ENCODE results near the gene SHOC1. TPM values are rescaled to one million over a fixed set of nuclear protein-coding genes. Genes with fewer than 3 reads are reported as not detected.

Gene SHOC1
- polyA plus RNA-seq, 1 of the 3 experiments (the other 2 are of a cell fraction): not detected

DNA sequence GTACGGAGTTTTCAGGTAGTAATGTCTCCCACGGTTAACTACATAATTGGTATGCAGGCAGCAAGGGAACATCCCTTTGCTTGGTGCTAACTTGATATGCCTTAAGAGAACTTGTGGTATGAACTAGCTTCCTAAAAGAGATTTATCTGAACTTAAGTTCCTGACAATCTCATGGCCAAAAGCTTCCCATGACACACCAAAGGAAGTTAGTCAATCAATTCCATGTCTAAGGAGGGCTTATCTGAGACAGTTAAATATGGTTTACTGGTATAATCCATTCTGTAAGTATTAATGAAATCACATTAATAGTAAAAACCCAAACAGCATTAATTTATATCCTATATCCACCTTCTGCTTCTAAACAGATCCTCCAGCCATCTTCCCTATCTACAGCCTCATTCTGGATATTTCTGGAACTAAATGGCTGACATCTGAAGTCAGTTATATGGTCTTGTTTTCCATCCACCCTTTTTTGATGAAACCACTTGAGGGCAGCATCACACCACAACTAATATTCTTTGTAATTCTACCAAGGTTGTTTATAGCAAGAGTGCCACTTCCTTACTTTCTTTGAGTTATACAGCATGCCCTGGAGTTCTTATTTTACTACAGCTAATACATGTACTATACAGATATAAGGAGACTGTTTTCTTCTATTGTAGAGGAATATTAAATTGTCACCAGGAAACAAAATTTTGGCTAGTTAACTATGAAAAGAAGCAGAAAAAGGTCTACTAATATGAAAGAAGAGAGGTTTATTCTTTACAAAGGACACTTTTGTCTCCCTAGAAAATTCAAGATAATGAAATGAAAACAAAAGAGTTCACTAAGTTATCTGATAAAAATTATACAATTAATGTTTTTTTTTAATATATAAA is 34.7 kb downstream of the SHOC1 start:
- ChIA-PET CTCF (interaction anchor here (0.5 to 6.9 kb wide), 31 partner anchors 8 to 951 kb away, joined by 3 to 94 read pairs (median 4); partner anchors contain the start of gene PTGR1), POLR2A (no interaction called here)
- DNase-seq: peak; percentile 53
- Histone ChIP-seq H3K4me1 (ENCODE audit: control insufficient read depth in 1 of 2, insufficient read depth in 2 of 2, low read depth in 1 of 2, low read length in 1 of 2) (0 out of 4 replicates have a peak, but pooled peaks cover 0 to 4% of the 10 kb centered on the region in 2 experiments), H3K9ac (no peak overlapping the region), H3K27ac (ENCODE audit: low read depth in 2 of 2, low read length in 1 of 2) (peak overlapping the region; percentile 32 to 47; a peak in 2 of 4 replicates), H3K79me2 (ENCODE audit: insufficient read depth) (no peaks in the 10 kb centered on the region), H3K9me2 (no peaks in the 10 kb centered on the region), H3K4me3 (ENCODE audit: low read depth in 2 of 2, low read length in 1 of 2) (no peak overlapping the region; a peak in 1 of 4 replicates), H3F3A (replicated peaks; ENCODE audit: insufficient read depth) (peaks cover 3% of the 10 kb centered on the region), H3K4me2 (no peak overlapping the region), H2AFZ (ENCODE audit: low read depth) (peak overlapping the region; percentile 68; the same call in 1 of the 2 replicates), H3K9me3 (no peaks in the 10 kb centered on the region), H4K20me1 (ENCODE audit: insufficient read depth) (no peaks in the 10 kb centered on the region), H3K36me3 (replicated peaks in 1 of 2; ENCODE audit: control insufficient read depth in 1 of 2, insufficient read depth in 2 of 2, low read length in 1 of 2) (no peaks in the 10 kb centered on the region), H3K27me3 (ENCODE audit: insufficient read depth) (no peaks in the 10 kb centered on the region)
- WGBS (ENCODE audit: low lambda C conversion rate): 88% methylated on average over 2 of the region's 2 CpGs
- no peak for TF ChIP-seq TEAD4 (IDR thresholded peaks at IDR 0.05; ENCODE audit: borderline replicate concordance, insufficient read depth)
- peak; percentile 95 for TF ChIP-seq RAD21 (IDR thresholded peaks at IDR 0.05; ENCODE audit: low read length)
- TF ChIP-seq, protein P1, sequence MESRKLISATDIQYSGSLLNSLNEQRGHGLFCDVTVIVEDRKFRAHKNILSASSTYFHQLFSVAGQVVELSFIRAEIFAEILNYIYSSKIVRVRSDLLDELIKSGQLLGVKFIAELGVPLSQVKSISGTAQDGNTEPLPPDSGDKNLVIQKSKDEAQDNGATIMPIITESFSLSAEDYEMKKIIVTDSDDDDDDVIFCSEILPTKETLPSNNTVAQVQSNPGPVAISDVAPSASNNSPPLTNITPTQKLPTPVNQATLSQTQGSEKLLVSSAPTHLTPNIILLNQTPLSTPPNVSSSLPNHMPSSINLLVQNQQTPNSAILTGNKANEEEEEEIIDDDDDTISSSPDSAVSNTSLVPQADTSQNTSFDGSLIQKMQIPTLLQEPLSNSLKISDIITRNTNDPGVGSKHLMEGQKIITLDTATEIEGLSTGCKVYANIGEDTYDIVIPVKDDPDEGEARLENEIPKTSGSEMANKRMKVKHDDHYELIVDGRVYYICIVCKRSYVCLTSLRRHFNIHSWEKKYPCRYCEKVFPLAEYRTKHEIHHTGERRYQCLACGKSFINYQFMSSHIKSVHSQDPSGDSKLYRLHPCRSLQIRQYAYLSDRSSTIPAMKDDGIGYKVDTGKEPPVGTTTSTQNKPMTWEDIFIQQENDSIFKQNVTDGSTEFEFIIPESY (IDR thresholded peaks at IDR 0.05; ENCODE audit: borderline replicate concordance, low read depth): no peak
- TF ChIP-seq GABPA (IDR thresholded peaks at IDR 0.05; ENCODE audit: low read depth): no peak
- no peak for TF ChIP-seq RXRA (IDR thresholded peaks at IDR 0.05; ENCODE audit: borderline replicate concordance, low read depth)
- TF ChIP-seq, protein P2, sequence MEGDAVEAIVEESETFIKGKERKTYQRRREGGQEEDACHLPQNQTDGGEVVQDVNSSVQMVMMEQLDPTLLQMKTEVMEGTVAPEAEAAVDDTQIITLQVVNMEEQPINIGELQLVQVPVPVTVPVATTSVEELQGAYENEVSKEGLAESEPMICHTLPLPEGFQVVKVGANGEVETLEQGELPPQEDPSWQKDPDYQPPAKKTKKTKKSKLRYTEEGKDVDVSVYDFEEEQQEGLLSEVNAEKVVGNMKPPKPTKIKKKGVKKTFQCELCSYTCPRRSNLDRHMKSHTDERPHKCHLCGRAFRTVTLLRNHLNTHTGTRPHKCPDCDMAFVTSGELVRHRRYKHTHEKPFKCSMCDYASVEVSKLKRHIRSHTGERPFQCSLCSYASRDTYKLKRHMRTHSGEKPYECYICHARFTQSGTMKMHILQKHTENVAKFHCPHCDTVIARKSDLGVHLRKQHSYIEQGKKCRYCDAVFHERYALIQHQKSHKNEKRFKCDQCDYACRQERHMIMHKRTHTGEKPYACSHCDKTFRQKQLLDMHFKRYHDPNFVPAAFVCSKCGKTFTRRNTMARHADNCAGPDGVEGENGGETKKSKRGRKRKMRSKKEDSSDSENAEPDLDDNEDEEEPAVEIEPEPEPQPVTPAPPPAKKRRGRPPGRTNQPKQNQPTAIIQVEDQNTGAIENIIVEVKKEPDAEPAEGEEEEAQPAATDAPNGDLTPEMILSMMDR (IDR thresholded peaks at IDR 0.05): peak; percentile 76
- TF ChIP-seq TAF1 (IDR thresholded peaks at IDR 0.05; ENCODE audit: borderline replicate concordance, low read depth, low read length): no peak
- TF ChIP-seq TCF12 (IDR thresholded peaks at IDR 0.05): peak; percentile 46
- TF ChIP-seq ELF1 (IDR thresholded peaks at IDR 0.05): peak; percentile 19; the same call in 1 of the 2 replicates
- TF ChIP-seq GATA2 (CRISPR knock-in tag; IDR thresholded peaks at IDR 0.05): no peak
- peak; percentile 71; the same call in 1 of the 2 replicates for TF ChIP-seq YY1 (IDR thresholded peaks at IDR 0.05; ENCODE audit: low read depth)
- TF ChIP-seq SMC3 (IDR thresholded peaks at IDR 0.05; ENCODE audit: low read depth, low read length): peak; percentile 81
- no peak for TF ChIP-seq POLR2AphosphoS5 (IDR thresholded peaks at IDR 0.05; ENCODE audit: low read depth, low read length)
- peak in 1 of 2 experiments; percentile 32; a peak in 1 of 4 replicates for TF ChIP-seq EP300 (IDR thresholded peaks at IDR 0.05; ENCODE audit: borderline replicate concordance in 1 of 2, low read depth in 1 of 2, low read length in 1 of 2)
